Prostate gland (tissue), 2 donors: ENCODE measurements around the gene USP21. TPM values are rescaled to one million over a fixed set of nuclear protein-coding genes. Genes with fewer than 3 reads are reported as not detected.
A peak's percentile ranks its signal among the peaks of the same experiment; 100 is the strongest.

Source experiments
- DNase-seq: peaks from one replicate; pipeline ENCODE4 v3.0.0-alpha.2; 2019; ENCODE audit warnings: low spot score
- H3K27ac ChIP-seq, 2 donors: fragments of 200-600 bp; sonication (generic); 2 replicates each; pipeline ENCODE4 v1.5.1; 2017 to 2019
- H3K27me3 ChIP-seq: fragments of 200-600 bp; sonication (generic); replicated peaks from 2 replicates; pipeline ENCODE4 v1.5.1; 2019; ENCODE audit not compliant: insufficient read depth
- H3K36me3 ChIP-seq, 2 donors: fragments of 200-600 bp; sonication (generic); 1 replicate in 1 of 2; 2 replicates in 1 of 2; pipeline versions ENCODE4 v1.5.1 to v1.8.1; 2017 to 2019
- H3K4me1 ChIP-seq: fragments of 200-600 bp; sonication (generic); replicated peaks from 2 replicates; pipeline ENCODE4 v1.5.1; 2019
- H3K4me3 ChIP-seq, 2 donors: fragments of 200-600 bp; sonication (generic); 2 replicates each; pipeline ENCODE4 v1.5.1; 2017 to 2019
- H3K9me3 ChIP-seq: fragments of 200-600 bp; sonication (generic); 2 replicates; pipeline ENCODE4 v1.5.1; 2017
- POLR2A ChIP-seq: fragments of 450-650 bp; IDR thresholded peaks from one replicate; pipeline ENCODE4 v1.6.1; 2016; ENCODE audit warnings: antibody characterized with exemption, mild to moderate bottlenecking
- POLR2AphosphoS5 ChIP-seq: sonication (generic); formaldehyde crosslinking; IDR thresholded peaks from one replicate; pipeline ENCODE4 v1.6.1; 2017; ENCODE audit warnings: antibody characterized with exemption
- WGBS: methylation state at CpG from one replicate; pipeline ENCODE4 v1.1.5; 2018; 5-methylcytosine and 5-hydroxymethylcytosine counted together
- intact Hi-C: fragments of 100-400 bp; cut with DNase I; formaldehyde crosslinking; loops from one replicate; pipeline ENCODE4 v1.14.2; 2022
- total RNA-seq, 2 donors: library from RNA; depleted of rRNA; stranded (reverse); fragments of >200 nt; gene quantifications; one replicate each; pipeline ENCODE4 v1.1.0, GENCODE V29; 2016
- TF ChIP-seq, protein P1 (sequence below), 4 experiments: fragments of 200-600 bp in 2 of 4; fragments of 450-650 bp in 2 of 4; sonication (generic) in 2 of 4; IDR thresholded peaks; 1 replicate in 3 of 4; 2 replicates in 1 of 4; pipeline ENCODE4 v1.5.1; 2016 to 2019; ENCODE audit warnings: antibody characterized with exemption in 4 of 4, mild to moderate bottlenecking in 2 of 4, moderate library complexity in 2 of 4

The USP21 gene
- total RNA-seq, 2 donors from 2014 or later = 28.1 to 32.1 TPM

DNA sequence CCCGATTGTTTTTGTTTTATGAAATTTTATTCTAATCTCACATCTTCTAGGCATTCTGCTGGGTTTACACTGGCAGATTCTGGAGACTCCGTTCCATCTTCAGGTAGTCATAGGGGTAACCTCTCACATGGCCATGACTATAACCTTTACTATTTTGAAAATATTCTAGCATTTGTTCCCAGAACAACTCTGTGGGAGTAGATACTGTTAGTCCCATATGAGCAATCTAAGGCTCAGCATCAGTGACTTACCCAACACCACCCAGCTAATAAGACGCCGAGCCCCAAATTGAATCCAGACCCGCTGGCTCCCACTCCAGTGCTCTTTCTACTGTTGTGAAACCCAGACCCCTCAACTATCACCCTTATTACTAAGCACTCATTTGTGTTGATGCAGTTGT lies 29.7 kb downstream of the USP21 start:
- WGBS = 94% methylated on average over 5 of the region's 5 CpGs
- Histone ChIP-seq H3K36me3 (no peaks in the 10 kb centered on the region), H3K4me1 (no peaks in the 10 kb centered on the region), H3K9me3 (no peaks in the 10 kb centered on the region), H3K27me3 (no peaks in the 10 kb centered on the region), H3K27ac (no peak overlapping the region), H3K4me3 (no peak overlapping the region)
- intact Hi-C loops = no loop called here
- TF ChIP-seq POLR2AphosphoS5 = no peak
- TF ChIP-seq POLR2A = no peak
- TF ChIP-seq, protein P1, sequence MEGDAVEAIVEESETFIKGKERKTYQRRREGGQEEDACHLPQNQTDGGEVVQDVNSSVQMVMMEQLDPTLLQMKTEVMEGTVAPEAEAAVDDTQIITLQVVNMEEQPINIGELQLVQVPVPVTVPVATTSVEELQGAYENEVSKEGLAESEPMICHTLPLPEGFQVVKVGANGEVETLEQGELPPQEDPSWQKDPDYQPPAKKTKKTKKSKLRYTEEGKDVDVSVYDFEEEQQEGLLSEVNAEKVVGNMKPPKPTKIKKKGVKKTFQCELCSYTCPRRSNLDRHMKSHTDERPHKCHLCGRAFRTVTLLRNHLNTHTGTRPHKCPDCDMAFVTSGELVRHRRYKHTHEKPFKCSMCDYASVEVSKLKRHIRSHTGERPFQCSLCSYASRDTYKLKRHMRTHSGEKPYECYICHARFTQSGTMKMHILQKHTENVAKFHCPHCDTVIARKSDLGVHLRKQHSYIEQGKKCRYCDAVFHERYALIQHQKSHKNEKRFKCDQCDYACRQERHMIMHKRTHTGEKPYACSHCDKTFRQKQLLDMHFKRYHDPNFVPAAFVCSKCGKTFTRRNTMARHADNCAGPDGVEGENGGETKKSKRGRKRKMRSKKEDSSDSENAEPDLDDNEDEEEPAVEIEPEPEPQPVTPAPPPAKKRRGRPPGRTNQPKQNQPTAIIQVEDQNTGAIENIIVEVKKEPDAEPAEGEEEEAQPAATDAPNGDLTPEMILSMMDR (IDR thresholded peaks at IDR 0.05) = no peak
- DNase-seq = no peak

DNA sequence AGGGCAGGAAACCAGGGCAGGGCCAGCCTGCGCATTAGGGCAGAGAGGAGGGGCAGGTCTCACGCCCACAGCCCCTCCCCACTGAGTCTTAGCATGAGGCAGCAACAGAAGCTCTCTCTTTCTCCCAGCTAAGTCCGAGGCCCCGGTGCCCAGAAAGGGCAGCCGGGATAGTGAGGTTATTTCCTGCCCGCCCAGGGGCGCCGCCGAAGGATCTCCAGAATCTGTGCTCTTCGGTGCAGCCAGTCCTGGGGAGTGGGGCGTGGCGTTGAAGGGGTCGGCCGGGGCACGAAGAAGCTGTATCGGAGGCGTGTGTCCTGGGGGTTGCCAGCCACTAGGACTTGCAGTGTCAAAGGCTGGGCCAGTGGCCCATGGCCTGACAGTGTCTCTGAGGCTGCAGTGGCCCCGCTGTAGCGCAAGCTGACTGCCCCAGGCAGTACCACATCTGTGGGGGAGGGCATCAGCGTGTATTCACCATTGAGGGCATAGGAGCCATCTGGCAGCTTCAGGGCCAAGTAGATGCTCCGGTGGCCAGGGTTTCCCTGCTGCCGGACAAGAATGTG lies 31.7 kb downstream of the USP21 start:
- Histone ChIP-seq H3K4me3 (no peak overlapping the region), H3K9me3 (no peaks in the 10 kb centered on the region), H3K36me3 (no peaks in the 10 kb centered on the region), H3K4me1 (no peaks in the 10 kb centered on the region), H3K27ac (no peak overlapping the region), H3K27me3 (no peaks in the 10 kb centered on the region)
- intact Hi-C loops = no loop called here
- TF ChIP-seq POLR2A (no peak), POLR2AphosphoS5 (no peak)
- TF ChIP-seq, protein P1 (IDR thresholded peaks at IDR 0.05) = no peak
- WGBS = 69% methylated on average over 22 of the region's 22 CpGs
- DNase-seq = no peak

DNA sequence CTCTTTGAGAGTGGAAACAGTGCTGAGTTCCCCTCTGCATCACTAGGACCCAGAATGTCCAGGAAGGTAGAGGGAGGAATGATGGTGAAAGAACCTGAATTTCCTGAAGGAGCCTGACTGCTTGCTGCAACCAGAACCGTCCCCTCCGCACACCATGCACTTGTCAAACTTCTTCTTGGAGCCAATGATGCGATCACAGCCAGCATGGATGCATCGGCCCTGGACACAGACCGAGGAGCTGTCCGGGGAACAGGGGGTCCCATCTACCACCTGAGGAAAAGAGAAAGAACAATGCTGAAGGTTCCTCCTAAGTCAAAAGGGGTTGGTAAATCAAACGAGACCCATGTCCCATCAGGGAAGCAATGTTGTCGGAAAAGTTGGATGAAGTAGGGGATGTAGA lies 32.7 kb downstream of the USP21 start:
- H3K27ac ChIP-seq = no peak overlapping the region
- no peak for DNase-seq
- H3K4me3 ChIP-seq = no peak overlapping the region

DNA sequence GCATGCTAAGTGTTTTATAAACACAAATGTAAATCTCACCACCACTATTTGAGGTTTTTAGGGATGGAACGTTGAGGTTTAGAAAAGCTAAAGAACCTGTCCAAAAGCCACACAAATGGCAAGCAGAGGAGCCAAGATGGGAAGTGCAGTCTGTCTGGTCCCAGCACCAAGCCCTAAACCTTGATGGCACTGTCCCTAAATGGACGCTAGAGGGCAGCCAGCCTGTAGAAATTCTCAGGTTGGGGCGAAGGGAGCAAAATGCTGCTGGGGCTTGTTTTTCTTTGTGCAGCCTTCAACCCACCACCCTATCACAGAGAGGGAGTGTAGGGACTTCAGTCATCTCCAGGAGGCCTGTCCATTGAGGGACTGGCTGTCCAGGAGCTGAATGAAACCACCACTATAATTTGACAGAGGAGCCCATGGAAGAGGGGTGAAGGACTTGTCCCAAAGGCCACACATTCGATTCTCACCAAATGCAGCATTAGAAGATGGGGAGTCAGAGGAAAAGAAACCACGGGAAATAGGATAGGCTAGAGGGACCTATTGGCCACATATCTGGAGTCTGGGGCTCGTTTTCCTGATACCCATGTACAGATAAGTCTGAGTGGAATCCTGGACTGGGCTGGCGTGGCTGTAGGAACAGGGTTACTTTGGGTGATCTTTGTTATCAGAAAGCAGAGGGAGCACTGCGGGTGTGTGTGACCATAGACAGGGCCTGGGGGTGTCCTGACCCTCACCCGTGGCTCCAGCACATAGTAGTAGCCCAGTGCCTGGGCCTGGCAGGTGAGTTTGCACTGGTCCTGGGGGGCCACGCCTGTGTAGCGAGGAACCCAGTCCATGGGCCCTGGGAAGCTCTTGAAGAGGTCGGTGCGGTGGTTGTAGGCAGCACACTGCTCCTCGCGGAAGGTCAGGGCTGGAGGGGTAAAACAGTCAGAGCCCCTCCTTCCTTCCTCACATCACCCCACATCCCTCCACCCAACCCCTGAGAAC lies 33.5 kb downstream of the USP21 start:
- Histone ChIP-seq H3K9me3 (no peaks in the 10 kb centered on the region), H3K4me3 (no peak overlapping the region), H3K4me1 (no peaks in the 10 kb centered on the region), H3K27me3 (no peaks in the 10 kb centered on the region), H3K27ac (no peak overlapping the region), H3K36me3 (no peaks in the 10 kb centered on the region)
- TF ChIP-seq POLR2A = no peak
- peak; percentile 50 for TF ChIP-seq POLR2AphosphoS5
- TF ChIP-seq, protein P1 (IDR thresholded peaks at IDR 0.05) = peak; percentile 45 to 80 (median 71)
- WGBS = 61% methylated on average over 15 of the region's 15 CpGs
- intact Hi-C loops = no loop called here
- peak; percentile 56 for DNase-seq

More for the DNA sequence above, 32.7 kb downstream of the USP21 start:
- Histone ChIP-seq H3K9me3 (no peaks in the 10 kb centered on the region), H3K4me1 (no peaks in the 10 kb centered on the region), H3K36me3 (no peaks in the 10 kb centered on the region), H3K27me3 (no peaks in the 10 kb centered on the region)
- TF ChIP-seq, protein P1 (IDR thresholded peaks at IDR 0.05) = no peak
- TF ChIP-seq POLR2AphosphoS5 (no peak), POLR2A (no peak)
- intact Hi-C loops = no loop called here
- 55% methylated on average over 8 of the region's 8 CpGs for WGBS
